PFSK-1 (cell line): Measurements from ENCODE around the gene SOX12.

Source experiments
- FOXP2 ChIP-seq: optimal IDR thresholded peaks from 2 replicates; pipeline ENCODE3; 2011; ENCODE audit warnings: borderline replicate concordance, control low read depth, inconsistent platforms; ENCODE audit not compliant: insufficient read depth; ENCODE audit errors: extremely low read length, extremely low read depth
- POLR2AphosphoS5 ChIP-seq: IDR thresholded peaks from 2 replicates; pipeline ENCODE4 v1.6.1; 2012; ENCODE audit warnings: low read depth, mild to moderate bottlenecking, control low read depth, low read length, moderate library complexity
- SIN3A ChIP-seq: IDR thresholded peaks from 2 replicates; pipeline ENCODE4 v1.6.1; 2012; ENCODE audit warnings: mild to moderate bottlenecking, low read length, moderate library complexity, borderline replicate concordance; ENCODE audit not compliant: insufficient read depth
- TAF1 ChIP-seq: IDR thresholded peaks from 2 replicates; pipeline ENCODE4 v1.6.1; 2012; ENCODE audit warnings: low read length, control low read depth, borderline replicate concordance; ENCODE audit not compliant: insufficient read depth
- TF ChIP-seq, protein P1 (sequence below), 2 experiments: IDR thresholded peaks; 2 replicates each; pipeline versions ENCODE4 v1.6.1 to v1.8.0; 2011 to 2012; ENCODE audit warnings: low read depth in 2 of 2, low read length in 2 of 2, control low read depth in 1 of 2, inconsistent platforms in 1 of 2, mild to moderate bottlenecking in 1 of 2, moderate library complexity in 1 of 2; ENCODE audit not compliant: insufficient read depth in 1 of 2

SOX12 gene

DNA sequence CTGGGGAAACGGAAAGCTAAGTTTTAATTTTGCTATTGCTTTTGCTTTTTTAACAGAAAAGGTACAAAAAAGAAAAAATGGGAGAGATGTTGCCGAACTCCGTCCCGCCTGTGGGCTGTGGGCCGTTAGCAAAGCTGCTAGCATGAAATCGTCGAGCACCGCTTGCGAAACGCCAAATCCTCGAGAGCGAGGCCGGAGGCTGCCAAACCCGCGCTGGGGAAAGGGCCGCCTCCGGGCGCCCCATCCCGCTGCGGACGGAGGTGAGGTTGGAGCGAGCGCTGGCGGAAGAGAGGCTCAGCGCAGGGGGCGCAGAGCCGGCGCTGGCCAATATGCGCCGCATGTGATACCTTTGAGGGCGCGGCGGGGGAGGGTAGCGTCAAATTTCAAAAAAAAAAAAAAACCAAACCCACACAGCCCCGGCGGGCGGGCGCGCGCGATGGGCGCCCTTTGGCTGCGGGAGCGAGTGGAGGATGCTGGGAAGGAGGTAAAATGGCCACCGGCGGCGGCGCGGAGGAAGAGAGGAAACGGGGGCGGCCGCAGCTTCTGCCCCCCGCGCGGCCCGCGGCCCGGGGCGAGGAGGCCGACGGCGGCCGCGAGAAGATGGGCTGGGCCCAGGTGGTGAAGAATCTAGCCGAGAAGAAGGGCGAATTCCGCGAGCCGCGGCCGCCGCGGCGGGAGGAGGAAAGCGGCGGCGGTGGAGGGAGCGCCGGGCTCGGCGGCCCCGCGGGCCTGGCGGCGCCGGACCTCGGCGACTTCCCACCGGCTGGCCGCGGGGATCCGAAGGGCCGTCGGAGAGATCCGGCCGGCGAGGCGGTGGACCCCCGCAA, 28.0 kb upstream of the SOX12 start, which contains the start of gene ZCCHC3:
Gene ZCCHC3 (plus strand): TSS at position 473 of the 827 bp plus-strand sequence. CDS start 17 bp downstream, at position 490.
- peak; percentile 71 for TF ChIP-seq FOXP2
- peak; percentile 64; the same call in 1 of the 2 replicates for TF ChIP-seq POLR2AphosphoS5
- TF ChIP-seq, protein P1, sequence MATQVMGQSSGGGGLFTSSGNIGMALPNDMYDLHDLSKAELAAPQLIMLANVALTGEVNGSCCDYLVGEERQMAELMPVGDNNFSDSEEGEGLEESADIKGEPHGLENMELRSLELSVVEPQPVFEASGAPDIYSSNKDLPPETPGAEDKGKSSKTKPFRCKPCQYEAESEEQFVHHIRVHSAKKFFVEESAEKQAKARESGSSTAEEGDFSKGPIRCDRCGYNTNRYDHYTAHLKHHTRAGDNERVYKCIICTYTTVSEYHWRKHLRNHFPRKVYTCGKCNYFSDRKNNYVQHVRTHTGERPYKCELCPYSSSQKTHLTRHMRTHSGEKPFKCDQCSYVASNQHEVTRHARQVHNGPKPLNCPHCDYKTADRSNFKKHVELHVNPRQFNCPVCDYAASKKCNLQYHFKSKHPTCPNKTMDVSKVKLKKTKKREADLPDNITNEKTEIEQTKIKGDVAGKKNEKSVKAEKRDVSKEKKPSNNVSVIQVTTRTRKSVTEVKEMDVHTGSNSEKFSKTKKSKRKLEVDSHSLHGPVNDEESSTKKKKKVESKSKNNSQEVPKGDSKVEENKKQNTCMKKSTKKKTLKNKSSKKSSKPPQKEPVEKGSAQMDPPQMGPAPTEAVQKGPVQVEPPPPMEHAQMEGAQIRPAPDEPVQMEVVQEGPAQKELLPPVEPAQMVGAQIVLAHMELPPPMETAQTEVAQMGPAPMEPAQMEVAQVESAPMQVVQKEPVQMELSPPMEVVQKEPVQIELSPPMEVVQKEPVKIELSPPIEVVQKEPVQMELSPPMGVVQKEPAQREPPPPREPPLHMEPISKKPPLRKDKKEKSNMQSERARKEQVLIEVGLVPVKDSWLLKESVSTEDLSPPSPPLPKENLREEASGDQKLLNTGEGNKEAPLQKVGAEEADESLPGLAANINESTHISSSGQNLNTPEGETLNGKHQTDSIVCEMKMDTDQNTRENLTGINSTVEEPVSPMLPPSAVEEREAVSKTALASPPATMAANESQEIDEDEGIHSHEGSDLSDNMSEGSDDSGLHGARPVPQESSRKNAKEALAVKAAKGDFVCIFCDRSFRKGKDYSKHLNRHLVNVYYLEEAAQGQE (IDR thresholded peaks at IDR 0.05; ENCODE audit: insufficient read depth in 1 of 2, low read depth in 2 of 2, low read length in 2 of 2): peak in 1 of 2 experiments; percentile 36; a peak in 2 of 4 replicates
- TF ChIP-seq SIN3A: no peak
- TF ChIP-seq TAF1: peak; percentile 95

DNA sequence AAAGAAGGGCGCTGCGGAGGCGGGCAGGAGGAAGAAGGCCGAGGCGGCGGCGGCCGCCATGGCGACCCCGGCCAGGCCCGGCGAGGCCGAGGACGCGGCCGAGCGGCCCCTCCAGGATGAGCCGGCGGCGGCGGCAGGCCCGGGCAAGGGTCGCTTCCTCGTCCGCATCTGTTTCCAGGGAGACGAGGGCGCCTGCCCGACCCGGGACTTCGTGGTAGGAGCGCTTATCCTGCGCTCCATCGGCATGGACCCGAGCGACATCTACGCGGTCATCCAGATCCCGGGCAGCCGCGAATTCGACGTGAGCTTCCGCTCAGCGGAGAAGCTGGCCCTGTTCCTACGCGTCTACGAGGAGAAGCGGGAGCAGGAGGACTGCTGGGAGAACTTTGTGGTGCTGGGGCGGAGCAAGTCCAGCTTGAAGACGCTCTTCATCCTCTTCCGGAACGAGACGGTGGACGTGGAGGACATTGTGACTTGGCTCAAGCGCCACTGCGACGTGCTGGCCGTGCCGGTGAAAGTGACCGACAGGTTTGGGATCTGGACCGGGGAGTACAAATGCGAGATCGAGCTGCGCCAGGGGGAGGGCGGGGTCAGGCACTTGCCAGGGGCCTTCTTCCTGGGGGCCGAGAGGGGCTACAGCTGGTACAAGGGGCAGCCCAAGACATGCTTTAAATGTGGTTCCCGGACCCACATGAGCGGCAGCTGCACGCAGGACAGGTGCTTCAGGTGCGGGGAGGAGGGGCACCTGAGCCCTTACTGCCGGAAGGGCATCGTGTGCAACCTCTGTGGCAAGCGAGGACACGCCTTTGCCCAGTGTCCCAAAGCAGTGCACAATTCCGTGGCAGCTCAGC, 27.2 kb upstream of the SOX12 start:
- TF ChIP-seq, protein P1 (IDR thresholded peaks at IDR 0.05; ENCODE audit: insufficient read depth in 1 of 2, low read depth in 2 of 2, low read length in 2 of 2): peak in 1 of 2 experiments; percentile 40; a peak in 1 of 4 replicates
- no peak; the same call in 1 of the 2 replicates for TF ChIP-seq SIN3A
- TF ChIP-seq FOXP2: no peak
- peak; percentile 61; the same call in 1 of the 2 replicates for TF ChIP-seq POLR2AphosphoS5
- peak; percentile 47; the same call in 1 of the 2 replicates for TF ChIP-seq TAF1

DNA sequence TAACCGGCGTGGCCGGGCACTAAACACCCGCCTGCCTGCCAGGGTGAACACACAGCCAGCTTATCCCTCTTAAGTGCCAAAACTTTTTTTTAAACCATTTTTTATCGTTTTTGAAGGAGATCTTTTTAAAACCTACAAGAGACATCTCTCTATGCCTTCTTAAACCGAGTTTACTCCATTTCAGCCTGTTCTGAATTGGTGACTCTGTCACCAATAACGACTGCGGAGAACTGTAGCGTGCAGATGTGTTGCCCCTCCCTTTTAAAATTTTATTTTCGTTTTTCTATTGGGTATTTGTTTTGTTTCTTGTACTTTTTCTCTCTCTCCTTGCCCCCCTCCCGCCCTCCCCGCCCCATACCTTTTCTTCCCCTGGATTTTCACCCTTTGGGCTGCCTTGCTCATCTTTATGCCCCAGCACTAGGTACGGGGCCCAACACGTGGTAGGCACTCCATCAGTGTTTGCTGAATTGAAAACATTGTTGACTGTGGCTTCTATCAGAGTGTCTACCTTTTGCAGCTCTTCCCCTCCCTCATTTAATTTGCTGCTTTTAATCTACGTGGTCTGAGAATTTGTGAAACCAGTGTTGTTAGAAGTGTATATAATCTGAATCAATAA, 26.5 kb upstream of the SOX12 start:
- no peak for TF ChIP-seq FOXP2
- TF ChIP-seq, protein P1 (IDR thresholded peaks at IDR 0.05; ENCODE audit: insufficient read depth in 1 of 2, low read depth in 2 of 2, low read length in 2 of 2): no peak
- TF ChIP-seq TAF1: no peak
- TF ChIP-seq POLR2AphosphoS5: no peak
- no peak for TF ChIP-seq SIN3A

DNA sequence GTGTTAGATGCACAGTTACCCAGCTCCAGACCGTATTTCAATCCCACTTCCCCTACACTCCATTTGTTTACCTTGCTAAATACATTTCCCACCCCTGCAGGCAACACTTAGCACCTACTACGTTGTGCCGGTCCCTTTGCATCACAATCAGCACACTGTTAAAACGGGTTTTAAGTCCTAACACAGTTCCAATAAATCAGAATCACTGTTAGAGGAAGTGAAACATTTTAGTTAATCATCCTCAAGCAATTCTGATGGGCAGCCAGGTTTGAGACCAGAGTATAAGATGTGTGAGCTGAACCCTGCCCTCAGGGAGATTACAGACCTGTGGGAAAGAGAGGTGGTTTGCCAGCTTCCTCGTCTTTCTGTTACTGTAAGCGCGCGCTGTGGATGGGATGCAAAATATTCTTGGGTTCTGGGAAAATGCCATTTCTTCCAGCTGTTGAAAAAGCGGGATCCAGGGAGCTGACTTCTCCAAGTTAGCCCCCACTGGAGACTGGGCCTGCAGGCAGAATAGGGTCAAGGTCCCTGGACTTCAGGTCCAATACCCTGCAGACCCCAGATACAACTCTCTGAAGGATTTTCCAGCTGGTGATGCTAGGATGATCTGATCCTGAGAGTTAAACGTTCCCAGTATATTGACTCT, 24.9 kb upstream of the SOX12 start:
- TF ChIP-seq, protein P1 (IDR thresholded peaks at IDR 0.05; ENCODE audit: insufficient read depth in 1 of 2, low read depth in 2 of 2, low read length in 2 of 2): no peak
- TF ChIP-seq TAF1 (no peak), POLR2AphosphoS5 (no peak), FOXP2 (no peak), SIN3A (no peak)
